AG04449 (cell line): Measurements from ENCODE around the gene PPIP5K2.
"Not testable (repeated sequence)": the region's sequence is repeated elsewhere in the genome, so short reads cannot be mapped to it uniquely, and the experiment has no call there.

Experiments
- CTCF ChIA-PET: fragments of 350-600 bp; formaldehyde crosslinking; extraction: SDS; loops from one replicate; lab custom pipeline; 2021; ENCODE audit warnings: antibody characterized with exemption; lab: Yijun Ruan, JAX
- POLR2A ChIA-PET: fragments of 400-600, 350-600 bp; formaldehyde crosslinking; extraction: SDS; loops from one replicate; lab custom pipeline; 2020; ENCODE audit warnings: antibody characterized with exemption, inconsistent platforms; lab: Yijun Ruan, JAX
- DNase-seq: peaks from one replicate; pipeline ENCODE4 v3.0.0-alpha.2; 2010; ENCODE audit warnings: low read depth, low spot score
- H3K4me3 ChIP-seq: 2 replicates; pipeline ENCODE4 v1.5.1; 2011; ENCODE audit warnings: low read depth, mild to moderate bottlenecking, control low read depth, low read length
- TF ChIP-seq, protein P1 (sequence below): IDR thresholded peaks from one replicate; pipeline ENCODE4 v1.5.1; 2011; ENCODE audit warnings: mild to moderate bottlenecking, moderate library complexity, low read length, control low read depth, inconsistent platforms; ENCODE audit not compliant: insufficient read depth; ENCODE audit errors: missing control alignments

Gene PPIP5K2

DNA sequence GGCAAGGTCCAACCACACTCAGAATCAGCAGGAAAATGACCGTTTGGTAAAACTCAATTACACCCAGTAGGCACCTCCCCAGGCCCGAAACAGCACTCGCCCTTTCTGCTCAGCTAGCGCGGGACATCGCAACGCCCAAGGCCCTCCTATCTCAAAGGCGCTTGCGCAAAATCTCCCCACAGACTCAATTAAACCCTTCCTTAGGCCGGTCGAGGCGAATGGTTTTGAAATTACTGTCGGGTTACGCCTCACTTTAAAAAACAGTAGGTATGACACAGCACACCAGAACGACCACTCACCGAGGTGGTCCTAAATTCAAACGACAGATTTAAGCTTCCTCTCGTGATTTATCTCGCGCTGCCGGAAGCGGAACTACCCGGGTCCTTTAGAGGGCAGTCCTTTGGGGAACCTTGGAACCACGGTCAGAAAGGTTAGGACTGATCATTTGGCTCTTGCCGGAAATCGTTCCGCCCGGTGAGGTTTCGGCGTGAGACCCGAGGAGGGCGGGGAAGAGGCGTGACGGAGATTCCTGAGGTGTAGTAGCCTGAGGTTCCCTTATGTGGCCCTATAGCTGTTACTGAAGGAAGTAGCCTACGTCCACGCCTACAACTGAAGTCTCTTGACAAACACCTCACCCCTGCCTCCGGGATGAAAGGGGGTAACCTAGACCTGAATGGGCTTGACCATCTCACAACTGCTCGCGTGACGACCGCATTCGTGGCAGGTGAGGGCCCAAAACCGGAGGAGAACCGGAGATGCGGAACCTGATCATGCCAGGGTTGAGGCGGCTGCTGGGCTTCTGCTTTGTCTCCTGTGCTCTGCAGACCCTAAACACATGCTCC is at the start of gene PPIP5K2, which contains the start of gene GIN1:
Gene PPIP5K2 (plus strand): TSS at position 537 of the 842 bp plus-strand sequence. CDS start 9,289 bp downstream, outside the sequence.
Gene GIN1 (minus strand): TSS at position 374 of the 842 bp plus-strand sequence. CDS start 11,431 bp downstream, outside the sequence.
- ChIA-PET POLR2A (interaction anchor here (0.6 to 1.4 kb wide), 5 partner anchors 9 to 254 kb away, joined by 3 to 5 read pairs (median 3); no protein-coding TSS in a partner anchor), CTCF (interaction anchor here (0.8 to 3.2 kb wide), 6 partner anchors 9 to 357 kb away, joined by 3 to 19 read pairs (median 3); no protein-coding TSS in a partner anchor)
- peak; percentile 91 for DNase-seq
- peak within 1 kb of the TSS; percentile 88 for H3K4me3 ChIP-seq
- TF ChIP-seq, protein P1, sequence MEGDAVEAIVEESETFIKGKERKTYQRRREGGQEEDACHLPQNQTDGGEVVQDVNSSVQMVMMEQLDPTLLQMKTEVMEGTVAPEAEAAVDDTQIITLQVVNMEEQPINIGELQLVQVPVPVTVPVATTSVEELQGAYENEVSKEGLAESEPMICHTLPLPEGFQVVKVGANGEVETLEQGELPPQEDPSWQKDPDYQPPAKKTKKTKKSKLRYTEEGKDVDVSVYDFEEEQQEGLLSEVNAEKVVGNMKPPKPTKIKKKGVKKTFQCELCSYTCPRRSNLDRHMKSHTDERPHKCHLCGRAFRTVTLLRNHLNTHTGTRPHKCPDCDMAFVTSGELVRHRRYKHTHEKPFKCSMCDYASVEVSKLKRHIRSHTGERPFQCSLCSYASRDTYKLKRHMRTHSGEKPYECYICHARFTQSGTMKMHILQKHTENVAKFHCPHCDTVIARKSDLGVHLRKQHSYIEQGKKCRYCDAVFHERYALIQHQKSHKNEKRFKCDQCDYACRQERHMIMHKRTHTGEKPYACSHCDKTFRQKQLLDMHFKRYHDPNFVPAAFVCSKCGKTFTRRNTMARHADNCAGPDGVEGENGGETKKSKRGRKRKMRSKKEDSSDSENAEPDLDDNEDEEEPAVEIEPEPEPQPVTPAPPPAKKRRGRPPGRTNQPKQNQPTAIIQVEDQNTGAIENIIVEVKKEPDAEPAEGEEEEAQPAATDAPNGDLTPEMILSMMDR, result no peak

DNA sequence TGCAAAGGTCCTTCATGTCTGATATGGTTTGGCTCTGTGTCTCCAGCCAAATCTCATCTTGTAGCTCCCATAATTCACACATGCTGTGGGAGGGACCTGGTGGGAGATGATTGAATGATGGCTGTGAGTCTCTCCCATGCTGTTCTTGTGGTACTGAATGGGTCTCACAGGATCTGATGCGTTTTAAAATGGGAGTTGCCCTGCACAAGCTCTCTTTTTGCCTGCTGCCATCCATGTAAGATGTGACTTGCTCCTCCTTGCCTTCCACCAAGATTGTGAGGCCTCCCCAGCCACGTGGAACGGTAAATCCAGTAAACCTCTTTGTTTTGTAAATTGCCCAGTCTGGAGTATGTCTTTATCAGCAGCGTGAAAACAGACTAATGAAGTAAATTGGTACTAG is 46.6 kb upstream of the PPIP5K2 start:
- DNase-seq, H3K4me3 ChIP-seq, CTCF ChIA-PET, POLR2A ChIA-PET: not testable (repeated sequence)

DNA sequence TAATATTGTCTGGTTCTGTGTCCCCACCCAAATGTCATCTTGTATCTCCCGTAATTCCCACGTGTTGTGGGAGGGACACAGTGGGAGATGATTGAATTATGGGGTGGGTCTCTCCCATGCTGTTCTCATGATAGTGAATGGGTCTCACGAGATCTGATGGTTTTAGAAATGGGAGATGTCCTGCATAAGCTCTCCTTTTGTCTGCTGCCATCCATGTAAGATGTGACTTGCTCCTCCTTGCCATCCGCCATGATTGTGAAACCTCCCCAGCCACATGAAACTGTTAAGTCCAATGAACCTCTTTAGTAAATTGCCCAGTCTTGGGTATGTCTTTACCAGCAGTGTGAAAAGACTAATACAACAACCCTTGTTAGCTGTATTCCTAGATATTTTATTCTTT is 44.7 kb upstream of the PPIP5K2 start:
- ChIA-PET CTCF (no interaction called here), POLR2A (no interaction called here)
- no peak overlapping the region for H3K4me3 ChIP-seq
- DNase-seq, result no peak
- TF ChIP-seq, protein P1, result no peak

DNA sequence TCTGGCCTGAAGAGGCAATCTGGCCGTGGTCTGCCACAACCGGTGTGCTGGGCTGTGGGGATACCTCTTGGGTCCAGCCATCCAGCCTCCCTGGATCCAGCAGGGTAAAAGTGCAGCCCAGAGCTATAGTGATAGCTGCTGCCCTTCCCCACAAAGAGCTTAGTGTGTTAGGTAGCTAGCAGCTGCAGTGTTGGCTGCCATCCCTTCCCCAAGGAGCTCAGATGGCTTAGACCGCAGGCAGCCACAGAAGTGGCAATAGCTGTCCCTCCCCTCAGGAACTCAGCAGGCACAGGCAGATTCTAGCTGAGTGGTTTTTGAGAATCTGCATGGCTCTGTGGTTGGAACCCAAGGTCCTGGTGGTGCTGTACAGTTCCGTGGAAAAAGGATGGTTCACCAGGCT is 40.3 kb upstream of the PPIP5K2 start:
- no peak overlapping the region for H3K4me3 ChIP-seq
- DNase-seq, result no peak
- ChIA-PET CTCF (no interaction called here), POLR2A (no interaction called here)
- TF ChIP-seq, protein P1, result no peak

DNA sequence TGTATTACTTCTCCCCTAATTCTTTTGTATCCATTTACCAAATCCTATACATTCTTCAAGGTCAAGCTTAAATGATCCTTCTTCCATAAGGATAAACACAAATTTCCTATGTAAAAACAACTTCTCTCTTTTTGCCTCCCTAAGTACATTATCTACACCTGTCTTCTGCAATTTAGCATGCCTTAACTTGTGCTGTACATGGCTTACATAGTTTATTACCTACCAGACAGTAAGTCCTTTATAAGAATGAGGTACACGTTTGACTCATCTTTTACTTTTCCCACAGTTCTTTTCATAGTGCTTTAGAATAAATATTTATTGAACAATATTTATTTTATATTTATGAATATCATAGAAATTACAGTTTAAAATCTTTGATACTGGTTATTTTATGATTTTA is 33.6 kb upstream of the PPIP5K2 start:
- POLR2A ChIA-PET, result no interaction called here
- no peak for DNase-seq
- no peak overlapping the region for H3K4me3 ChIP-seq
- CTCF ChIA-PET, result no interaction called here
- TF ChIP-seq, protein P1, result no peak

DNA sequence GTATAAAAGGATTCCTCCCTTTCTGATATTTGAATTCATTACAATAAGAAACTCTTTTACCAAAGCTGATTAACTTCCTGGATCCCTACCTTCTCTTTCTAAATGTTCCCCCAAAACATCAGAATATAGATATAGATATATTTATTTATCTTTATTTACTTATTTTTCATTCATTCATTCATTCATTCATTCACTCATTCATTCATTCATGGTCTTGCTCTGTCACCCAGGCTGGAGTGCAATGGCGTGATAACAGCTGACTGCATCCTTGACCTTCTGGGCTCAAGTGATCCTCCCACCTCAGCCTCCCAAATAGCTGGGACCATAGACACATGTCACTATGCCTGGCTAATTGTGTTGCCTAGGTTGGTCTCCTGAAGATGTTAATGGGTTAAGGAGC is 30.8 kb upstream of the PPIP5K2 start:
- H3K4me3 ChIP-seq, result no peak overlapping the region
- CTCF ChIA-PET, result no interaction called here
- TF ChIP-seq, protein P1, result no peak
- POLR2A ChIA-PET, result no interaction called here
- DNase-seq, result no peak

DNA sequence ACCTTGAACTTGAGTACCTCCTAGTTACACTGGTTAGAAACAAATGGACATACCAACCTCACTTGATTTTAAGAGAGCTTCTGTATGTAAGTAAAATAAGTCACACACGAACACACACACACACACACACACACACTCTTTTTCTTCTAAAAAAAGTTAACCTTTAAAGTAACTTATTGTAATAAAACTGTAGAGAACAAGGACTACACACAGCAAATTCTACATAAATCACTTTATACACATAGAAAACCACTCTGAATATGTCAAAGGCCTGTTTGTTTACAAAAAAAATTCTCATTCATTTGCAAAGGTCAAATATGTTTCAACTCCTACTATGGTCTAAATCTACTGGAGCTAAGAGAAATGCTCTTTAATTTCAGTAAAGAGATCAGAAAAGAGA is 29.3 kb upstream of the PPIP5K2 start:
- CTCF ChIA-PET, result interaction anchor here (0.7 kb wide), 1 partner anchor 28 kb away, joined by 3 read pairs; no protein-coding TSS in a partner anchor
- DNase-seq, result no peak
- POLR2A ChIA-PET, result no interaction called here
- TF ChIP-seq, protein P1, result no peak
- H3K4me3 ChIP-seq, result no peak overlapping the region
